Measurements from ENCODE around the gene MYL6.

DNA sequence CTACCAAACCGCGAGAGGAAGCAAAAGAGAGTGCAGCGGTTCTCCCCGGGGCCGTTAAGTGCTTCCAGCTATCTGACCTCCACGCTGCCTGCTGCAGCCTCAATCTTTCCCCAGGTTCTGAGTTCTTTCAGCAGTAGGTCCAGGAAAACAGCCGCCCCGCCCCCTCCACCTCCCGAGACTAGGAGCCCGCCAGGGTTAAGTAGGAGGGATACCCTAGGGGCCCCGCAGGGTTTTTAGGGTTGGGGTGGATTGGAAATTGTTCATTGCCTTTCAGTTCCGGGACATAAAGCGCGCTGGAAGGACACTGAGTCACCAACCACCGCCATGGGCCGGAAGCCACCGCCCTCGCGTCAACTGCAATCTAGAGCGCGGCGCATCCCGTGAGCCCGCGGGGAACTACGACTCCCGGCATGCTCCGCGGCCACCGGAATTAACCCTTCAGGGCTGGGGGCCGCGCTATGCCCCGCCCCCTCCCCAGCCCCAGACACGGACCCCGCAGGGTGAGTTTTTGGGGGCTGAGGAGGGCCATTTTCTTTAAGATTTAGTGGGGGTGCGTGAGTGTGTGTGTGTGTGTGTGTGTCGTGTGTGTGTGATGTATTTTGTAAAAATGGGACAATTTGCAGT lies 5.9 kb upstream of the MYL6 start, which contains the start of gene MYL6B:
- no peak for TF ChIP-seq POLR2A (IDR thresholded peaks at IDR 0.05; ENCODE audit: borderline replicate concordance, extremely low read depth, insufficient read depth, insufficient read length)
- TF ChIP-seq, protein P1, sequence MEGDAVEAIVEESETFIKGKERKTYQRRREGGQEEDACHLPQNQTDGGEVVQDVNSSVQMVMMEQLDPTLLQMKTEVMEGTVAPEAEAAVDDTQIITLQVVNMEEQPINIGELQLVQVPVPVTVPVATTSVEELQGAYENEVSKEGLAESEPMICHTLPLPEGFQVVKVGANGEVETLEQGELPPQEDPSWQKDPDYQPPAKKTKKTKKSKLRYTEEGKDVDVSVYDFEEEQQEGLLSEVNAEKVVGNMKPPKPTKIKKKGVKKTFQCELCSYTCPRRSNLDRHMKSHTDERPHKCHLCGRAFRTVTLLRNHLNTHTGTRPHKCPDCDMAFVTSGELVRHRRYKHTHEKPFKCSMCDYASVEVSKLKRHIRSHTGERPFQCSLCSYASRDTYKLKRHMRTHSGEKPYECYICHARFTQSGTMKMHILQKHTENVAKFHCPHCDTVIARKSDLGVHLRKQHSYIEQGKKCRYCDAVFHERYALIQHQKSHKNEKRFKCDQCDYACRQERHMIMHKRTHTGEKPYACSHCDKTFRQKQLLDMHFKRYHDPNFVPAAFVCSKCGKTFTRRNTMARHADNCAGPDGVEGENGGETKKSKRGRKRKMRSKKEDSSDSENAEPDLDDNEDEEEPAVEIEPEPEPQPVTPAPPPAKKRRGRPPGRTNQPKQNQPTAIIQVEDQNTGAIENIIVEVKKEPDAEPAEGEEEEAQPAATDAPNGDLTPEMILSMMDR (IDR thresholded peaks at IDR 0.05 in 2 of 3, conservative IDR thresholded peaks at IDR 0.05 in 1 of 3; ENCODE audit: borderline replicate concordance in 1 of 3, insufficient read depth in 1 of 3, low read depth in 2 of 3, low read length in 2 of 3) = no peak
- TF ChIP-seq MAX (IDR thresholded peaks at IDR 0.05) = no peak
- no peak for TF ChIP-seq RAD21 (IDR thresholded peaks at IDR 0.05; ENCODE audit: low read depth)
- no peak for TF ChIP-seq SP1 (IDR thresholded peaks at IDR 0.05; ENCODE audit: low read depth)
- TF ChIP-seq POLR2AphosphoS5 (IDR thresholded peaks at IDR 0.05; ENCODE audit: low read depth, low read length) = peak; percentile 81
- TF ChIP-seq CEBPB (IDR thresholded peaks at IDR 0.05; ENCODE audit: low read depth) = no peak
- TF ChIP-seq EZH2 (IDR thresholded peaks at IDR 0.05) = no peak
- no peak for TF ChIP-seq EGR1 (IDR thresholded peaks at IDR 0.05; ENCODE audit: low read depth)
- TF ChIP-seq FOSL1 (IDR thresholded peaks at IDR 0.05; ENCODE audit: low read depth) = no peak

Data from HCT116 (cell line).